ENCODE data around the gene FAM43B.

DNA sequence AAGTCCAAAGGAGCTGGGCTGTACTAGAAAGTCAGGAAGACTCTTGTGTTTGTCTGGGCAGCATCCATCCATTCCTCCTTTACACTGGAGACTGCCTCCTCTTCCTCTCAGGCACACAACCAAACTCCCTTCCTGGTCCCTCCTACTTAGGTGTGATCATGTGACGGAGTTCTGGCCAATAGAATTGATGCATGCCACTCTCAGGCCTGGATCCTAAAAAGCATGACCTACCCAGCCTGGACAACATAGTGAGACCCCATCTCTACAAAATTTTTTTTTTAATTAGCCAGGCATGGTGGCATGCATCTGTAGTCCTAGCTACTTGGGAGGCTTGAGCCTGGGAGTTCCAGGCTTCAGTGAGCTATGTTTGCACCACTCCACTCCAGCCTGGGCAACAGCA lies 8.6 kb downstream of the FAM43B start:
- TF ChIP-seq, protein P1, sequence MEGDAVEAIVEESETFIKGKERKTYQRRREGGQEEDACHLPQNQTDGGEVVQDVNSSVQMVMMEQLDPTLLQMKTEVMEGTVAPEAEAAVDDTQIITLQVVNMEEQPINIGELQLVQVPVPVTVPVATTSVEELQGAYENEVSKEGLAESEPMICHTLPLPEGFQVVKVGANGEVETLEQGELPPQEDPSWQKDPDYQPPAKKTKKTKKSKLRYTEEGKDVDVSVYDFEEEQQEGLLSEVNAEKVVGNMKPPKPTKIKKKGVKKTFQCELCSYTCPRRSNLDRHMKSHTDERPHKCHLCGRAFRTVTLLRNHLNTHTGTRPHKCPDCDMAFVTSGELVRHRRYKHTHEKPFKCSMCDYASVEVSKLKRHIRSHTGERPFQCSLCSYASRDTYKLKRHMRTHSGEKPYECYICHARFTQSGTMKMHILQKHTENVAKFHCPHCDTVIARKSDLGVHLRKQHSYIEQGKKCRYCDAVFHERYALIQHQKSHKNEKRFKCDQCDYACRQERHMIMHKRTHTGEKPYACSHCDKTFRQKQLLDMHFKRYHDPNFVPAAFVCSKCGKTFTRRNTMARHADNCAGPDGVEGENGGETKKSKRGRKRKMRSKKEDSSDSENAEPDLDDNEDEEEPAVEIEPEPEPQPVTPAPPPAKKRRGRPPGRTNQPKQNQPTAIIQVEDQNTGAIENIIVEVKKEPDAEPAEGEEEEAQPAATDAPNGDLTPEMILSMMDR (IDR thresholded peaks at IDR 0.05; ENCODE audit: low read length): no peak
- no peak for TF ChIP-seq EZH2 (IDR thresholded peaks at IDR 0.05; ENCODE audit: borderline replicate concordance, low read length)
